H1 (cell line): ENCODE data around the gene HOMER2. TPM values are rescaled to one million over a fixed set of nuclear protein-coding genes. Genes with fewer than 3 reads are reported as not detected.

Experiments used
- BRCA1 ChIP-seq: IDR thresholded peaks from 2 replicates; pipeline ENCODE4 v1.6.1; 2012; ENCODE audit warnings: low read depth, low read length, improper control_type of control experiment
- CEBPB ChIP-seq: IDR thresholded peaks from 2 replicates; pipeline ENCODE4 v1.6.1; 2012; ENCODE audit warnings: low read depth, low read length
- CHD2 ChIP-seq: IDR thresholded peaks from 2 replicates; pipeline ENCODE4 v1.6.1; 2012; ENCODE audit warnings: low read length, improper control_type of control experiment
- CREB1 ChIP-seq: IDR thresholded peaks from 2 replicates; pipeline ENCODE4 v1.6.1; 2012; ENCODE audit warnings: inconsistent platforms
- EGR1 ChIP-seq: IDR thresholded peaks from 2 replicates; pipeline ENCODE4 v1.6.1; 2011; ENCODE audit warnings: low read depth, low read length, borderline replicate concordance
- HDAC2 ChIP-seq, 2 experiments: fragments of 300-600 bp in 1 of 2; sonication (generic) in 1 of 2; IDR thresholded peaks; 2 replicates each; pipeline ENCODE4 v1.6.1; 2011 to 2012; ENCODE audit warnings: low read depth in 2 of 2, low read length in 2 of 2, mild to moderate bottlenecking in 2 of 2, moderate library complexity in 2 of 2, borderline replicate concordance in 1 of 2, inconsistent platforms in 1 of 2
- KDM5A ChIP-seq: fragments of 200-600 bp; IDR thresholded peaks from 2 replicates; pipeline ENCODE4 v1.7.1; 2012; ENCODE audit warnings: mild to moderate bottlenecking, low read length, inconsistent platforms, mixed read lengths
- POLR2AphosphoS5 ChIP-seq: IDR thresholded peaks from 2 replicates; pipeline ENCODE4 v1.6.1; 2011; ENCODE audit warnings: low read depth, low read length
- SAP30 ChIP-seq: fragments of 300-600 bp; sonication (generic); IDR thresholded peaks from 2 replicates; pipeline ENCODE4 v1.7.1; 2012; ENCODE audit warnings: low read length, moderate library complexity, mild to moderate bottlenecking, inconsistent platforms; ENCODE audit not compliant: insufficient read depth, insufficient replicate concordance
- TAF1 ChIP-seq: IDR thresholded peaks from 2 replicates; pipeline ENCODE4 v1.6.1; 2011; ENCODE audit warnings: mild to moderate bottlenecking, low read depth, low read length
- YY1 ChIP-seq: IDR thresholded peaks from 2 replicates; pipeline ENCODE4 v1.6.1; 2011; ENCODE audit warnings: low read depth, mild to moderate bottlenecking, low read length
- polyA plus RNA-seq, 7 experiments: library from polyadenylated mRNA; depleted of rRNA in 3 of 7; stranded (reverse) in 5 of 7; unstranded in 2 of 7; fragments of >200 nt in 5 of 7; fragments of 200-250 nt in 2 of 7; gene quantifications; 1 replicate in 5 of 7; 2 replicates in 1 of 7; 4 replicates in 1 of 7; pipeline versions ENCODE4 v1.2.1 to v1.2.3, GENCODE V29; 2011 to 2013; ENCODE audit warnings: missing spikeins in 2 of 7, mixed read lengths in 2 of 7
- total RNA-seq: library from RNA; stranded (reverse); fragmentation: NEBNext Ultra II Directional; extraction: Animal tissue kit (Norgen Biotek cat#: 25700); gene quantifications from 2 replicates; pipeline ENCODE4 v1.2.1, GENCODE V29; 2021
- TF ChIP-seq, protein P1 (sequence below): IDR thresholded peaks from 2 replicates; pipeline ENCODE4 v1.6.1; 2012; ENCODE audit warnings: low read length, inconsistent platforms
- TF ChIP-seq, protein P2 (sequence below): IDR thresholded peaks from 2 replicates; pipeline ENCODE4 v1.6.1; 2012; ENCODE audit warnings: inconsistent platforms

HOMER2 gene
- total and polyA plus RNA-seq, 2 of the 8 experiments (the other 6 are each of a cell fraction or from before 2014, with no cell fraction given) = 12.5 to 27.6 TPM

DNA sequence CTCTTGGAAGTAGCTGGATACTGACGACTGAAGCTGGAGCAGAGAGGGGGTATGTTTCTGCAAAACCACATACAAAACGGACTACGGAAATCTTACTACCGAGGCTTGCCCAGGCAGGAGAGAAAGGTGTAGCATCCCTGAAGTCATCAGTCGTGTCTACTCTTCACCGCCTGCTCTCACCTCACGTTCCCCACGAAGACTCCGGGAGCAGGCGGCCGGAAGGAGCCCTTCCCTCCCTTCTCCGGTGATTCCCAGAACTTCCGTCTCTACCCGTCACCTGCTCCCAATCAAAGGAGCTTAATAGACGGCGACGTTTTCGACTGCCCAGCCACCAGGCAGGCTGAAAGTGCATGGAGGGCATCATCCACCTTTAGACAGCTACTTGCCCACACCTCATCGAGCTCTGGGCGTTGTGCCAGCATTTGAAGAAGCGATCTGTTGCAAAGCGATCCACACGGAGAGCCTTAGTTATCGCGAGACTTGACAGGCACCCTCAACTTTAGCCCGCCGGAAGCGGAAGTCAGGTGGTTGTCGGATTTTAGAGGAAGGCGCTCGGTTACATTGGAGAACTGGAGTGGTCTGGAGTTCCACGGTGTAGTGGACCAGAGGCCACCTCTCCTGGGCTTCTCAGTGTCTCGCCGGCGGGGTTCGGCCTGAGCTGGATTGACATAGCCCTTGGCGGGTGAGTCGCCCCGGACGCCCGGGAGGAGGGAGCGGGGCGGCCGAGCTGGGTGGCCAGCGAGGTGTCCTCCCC, 33.3 kb upstream of the HOMER2 start, which contains the start of gene RAMAC (continued):
- TF ChIP-seq EGR1 (no peak), POLR2AphosphoS5 (peak; percentile 78), BRCA1 (peak; percentile 63), CEBPB (no peak), HDAC2 (IDR thresholded peaks at IDR 0.05; ENCODE audit: borderline replicate concordance in 1 of 2, low read depth in 2 of 2, low read length in 2 of 2) (peak in 1 of 2 experiments; percentile 88; a peak in 2 of 4 replicates), KDM5A (no peak), YY1 (no peak), CHD2 (peak; percentile 88), CREB1 (no peak), SAP30 (peak; percentile 33), TAF1 (peak; percentile 69)
- TF ChIP-seq, protein P1, sequence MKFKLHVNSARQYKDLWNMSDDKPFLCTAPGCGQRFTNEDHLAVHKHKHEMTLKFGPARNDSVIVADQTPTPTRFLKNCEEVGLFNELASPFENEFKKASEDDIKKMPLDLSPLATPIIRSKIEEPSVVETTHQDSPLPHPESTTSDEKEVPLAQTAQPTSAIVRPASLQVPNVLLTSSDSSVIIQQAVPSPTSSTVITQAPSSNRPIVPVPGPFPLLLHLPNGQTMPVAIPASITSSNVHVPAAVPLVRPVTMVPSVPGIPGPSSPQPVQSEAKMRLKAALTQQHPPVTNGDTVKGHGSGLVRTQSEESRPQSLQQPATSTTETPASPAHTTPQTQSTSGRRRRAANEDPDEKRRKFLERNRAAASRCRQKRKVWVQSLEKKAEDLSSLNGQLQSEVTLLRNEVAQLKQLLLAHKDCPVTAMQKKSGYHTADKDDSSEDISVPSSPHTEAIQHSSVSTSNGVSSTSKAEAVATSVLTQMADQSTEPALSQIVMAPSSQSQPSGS = no peak
- TF ChIP-seq, protein P2, sequence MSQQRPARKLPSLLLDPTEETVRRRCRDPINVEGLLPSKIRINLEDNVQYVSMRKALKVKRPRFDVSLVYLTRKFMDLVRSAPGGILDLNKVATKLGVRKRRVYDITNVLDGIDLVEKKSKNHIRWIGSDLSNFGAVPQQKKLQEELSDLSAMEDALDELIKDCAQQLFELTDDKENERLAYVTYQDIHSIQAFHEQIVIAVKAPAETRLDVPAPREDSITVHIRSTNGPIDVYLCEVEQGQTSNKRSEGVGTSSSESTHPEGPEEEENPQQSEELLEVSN = peak; percentile 100
